Measurements from ENCODE around the gene LRRC75A. TPM values are rescaled to one million over a fixed set of nuclear protein-coding genes. Genes with fewer than 3 reads are reported as not detected.

LRRC75A gene
- total RNA-seq, 3 donors from 2014 or later (not counting 1 experiment from before 2014, with no cell fraction given) = 2.6 to 3.0 (median 3.0) TPM

GRCh38 chr17:16474012-16474725, 17.8 kb downstream of the LRRC75A start:
- H3K4me3 Mint-ChIP-seq = no peak overlapping the region
- H3K9me3 Mint-ChIP-seq = no peaks in the 10 kb centered on the region
- peaks cover 0 to 5% of the 10 kb centered on the region in 2 donors for H3K4me1 Mint-ChIP-seq
- H3K4me3 ChIP-seq (ENCODE audit: low read length) = no peak overlapping the region
- intact Hi-C loops (cut with micrococcal nuclease) = no loop called here
- no peaks in the 10 kb centered on the region for H3K27me3 ChIP-seq (ENCODE audit: control insufficient read depth, insufficient read depth, low read length)
- ATAC-seq (no peak), DNase-seq (no peak)
- no peaks in the 10 kb centered on the region for H3K9me3 ChIP-seq (ENCODE audit: control insufficient read depth, insufficient read depth, low read length)
- no peaks in the 10 kb centered on the region for H3K36me3 ChIP-seq (ENCODE audit: control insufficient read depth, insufficient read depth, low read length)
- 91% methylated on average over 13 of the region's 13 CpGs for WGBS (ENCODE audit: insufficient coverage)
- no peak overlapping the region for H3K27ac ChIP-seq (ENCODE audit: low read length)
- H3K27ac Mint-ChIP-seq = no peak overlapping the region
- H3K27me3 Mint-ChIP-seq (ENCODE audit: low read depth in 2 of 2) = no peaks in the 10 kb centered on the region
- H3K4me1 ChIP-seq (ENCODE audit: control insufficient read depth, insufficient read depth, low read length) = no peaks in the 10 kb centered on the region
- H3K36me3 Mint-ChIP-seq = no peaks in the 10 kb centered on the region
- TF ChIP-seq CTCF (IDR thresholded peaks at IDR 0.05) = no peak

GRCh38 chr17:16473044-16474011, 18.7 kb downstream of the LRRC75A start:
- no peaks in the 10 kb centered on the region for H3K9me3 ChIP-seq (ENCODE audit: control insufficient read depth, insufficient read depth, low read length)
- no peak overlapping the region for H3K27ac ChIP-seq (ENCODE audit: low read length)
- no peak for DNase-seq
- no peak overlapping the region for H3K4me3 ChIP-seq (ENCODE audit: low read length)
- ATAC-seq = no peak
- Mint-ChIP-seq H3K27ac (no peak overlapping the region), H3K27me3 (ENCODE audit: low read depth in 2 of 2) (no peaks in the 10 kb centered on the region), H3K36me3 (no peaks in the 10 kb centered on the region), H3K4me1 (peaks cover 0 to 5% of the 10 kb centered on the region in 2 donors), H3K4me3 (no peak overlapping the region), H3K9me3 (no peaks in the 10 kb centered on the region)
- no peaks in the 10 kb centered on the region for H3K4me1 ChIP-seq (ENCODE audit: control insufficient read depth, insufficient read depth, low read length)
- H3K36me3 ChIP-seq (ENCODE audit: control insufficient read depth, insufficient read depth, low read length) = no peaks in the 10 kb centered on the region
- intact Hi-C loops (cut with micrococcal nuclease) = no loop called here
- WGBS (ENCODE audit: insufficient coverage) = 89% methylated on average over 20 of the region's 20 CpGs
- no peak for TF ChIP-seq CTCF (IDR thresholded peaks at IDR 0.05)
- H3K27me3 ChIP-seq (ENCODE audit: control insufficient read depth, insufficient read depth, low read length) = no peaks in the 10 kb centered on the region

- TF ChIP-seq CTCF (IDR thresholded peaks at IDR 0.05) = no peak
- H3K4me1 ChIP-seq (ENCODE audit: control insufficient read depth, insufficient read depth, low read length) = no peaks in the 10 kb centered on the region
- H3K27me3 ChIP-seq (ENCODE audit: control insufficient read depth, insufficient read depth, low read length) = no peaks in the 10 kb centered on the region
- H3K36me3 ChIP-seq (ENCODE audit: control insufficient read depth, insufficient read depth, low read length) = no peaks in the 10 kb centered on the region
- intact Hi-C loops (cut with micrococcal nuclease) = no loop called here
- Mint-ChIP-seq H3K27ac (no peak overlapping the region), H3K9me3 (no peaks in the 10 kb centered on the region), H3K4me1 (peaks cover 0 to 5% of the 10 kb centered on the region in 2 donors), H3K36me3 (no peaks in the 10 kb centered on the region), H3K4me3 (no peak overlapping the region), H3K27me3 (ENCODE audit: low read depth in 2 of 2) (no peaks in the 10 kb centered on the region)
- no peak for ATAC-seq
- 95% methylated on average over 6 of the region's 6 CpGs for WGBS (ENCODE audit: insufficient coverage)
- no peak overlapping the region for H3K4me3 ChIP-seq (ENCODE audit: low read length)
- H3K27ac ChIP-seq (ENCODE audit: low read length) = no peak overlapping the region
- no peak for DNase-seq
- H3K9me3 ChIP-seq (ENCODE audit: control insufficient read depth, insufficient read depth, low read length) = no peaks in the 10 kb centered on the region
These were observed 19.5 kb downstream of the LRRC75A start for GRCh38 chr17:16472539-16472938.
